Panc1 (cell line): Measurements from ENCODE around the gene DIS3L2. TPM values are rescaled to one million over a fixed set of nuclear protein-coding genes. Genes with fewer than 3 reads are reported as not detected.

Experiments used
- ATAC-seq: fragments of 200-7000 bp; cut with Tn5 transposase; 2 replicates; pipeline ENCODE4 v1.9.1; 2020; ENCODE audit warnings: mild to moderate bottlenecking, moderate library complexity
- BruUV-seq: library from RNA; stranded (reverse); fragments of 400-500 nt; replicated peaks from 2 replicates; lab custom pipeline; 2021; lab: Mats Ljungman, UMichigan
- CTCF ChIA-PET: fragments of 300-600 bp; sonication (Branson Sonifier 250); formaldehyde crosslinking; loops from one replicate; lab custom pipeline; 2022; ENCODE audit warnings: antibody characterized with exemption; lab: Charles Lee
- POLR2A ChIA-PET: fragments of 300-600 bp; sonication (Branson Sonifier 250); formaldehyde crosslinking; loops from one replicate; lab custom pipeline; 2022; ENCODE audit warnings: antibody characterized with exemption; lab: Charles Lee
- DNase-seq: peaks from one replicate; pipeline ENCODE4 v3.0.0-alpha.2; 2010; ENCODE audit warnings: low read depth, low spot score
- H3K27ac ChIP-seq: 2 replicates; pipeline ENCODE4 v1.5.1; 2011; ENCODE audit warnings: mild to moderate bottlenecking, low read length, inconsistent platforms
- H3K27me3 ChIP-seq: fragments of 200-500 bp; sonication (Bioruptor generic); 2 replicates; pipeline ENCODE4 v1.6.0; 2014; ENCODE audit warnings: low read length, inconsistent platforms; ENCODE audit not compliant: control insufficient read depth, insufficient read depth
- H3K36me3 ChIP-seq: fragments of 200-500 bp; sonication (Bioruptor generic); 2 replicates; pipeline ENCODE4 v1.5.1; 2014; ENCODE audit warnings: inconsistent platforms, mild to moderate bottlenecking, low read length, moderate library complexity; ENCODE audit not compliant: control insufficient read depth, insufficient read depth
- H3K4me1 ChIP-seq: 2 replicates; pipeline ENCODE4 v1.5.1; 2011; ENCODE audit warnings: inconsistent platforms, mild to moderate bottlenecking, low read length, moderate library complexity; ENCODE audit not compliant: control insufficient read depth, insufficient read depth
- H3K4me3 ChIP-seq, 2 experiments: 2 replicates each; pipeline ENCODE4 v1.5.1; 2011 to 2012; ENCODE audit warnings: low read depth in 2 of 2, low read length in 2 of 2, mild to moderate bottlenecking in 2 of 2, inconsistent platforms in 1 of 2, moderate library complexity in 1 of 2
- H3K9me3 ChIP-seq: fragments of 200-500 bp; sonication (Bioruptor generic); 2 replicates; pipeline ENCODE4 v1.5.1; 2014; ENCODE audit warnings: low read depth, mild to moderate bottlenecking, inconsistent platforms, low read length, moderate library complexity; ENCODE audit not compliant: control insufficient read depth, insufficient read depth
- POLR2AphosphoS5 ChIP-seq: IDR thresholded peaks from 2 replicates; pipeline ENCODE4 v1.6.1; 2012; ENCODE audit warnings: mild to moderate bottlenecking, low read depth, low read length, moderate library complexity
- SIN3A ChIP-seq: IDR thresholded peaks from 2 replicates; pipeline ENCODE4 v1.6.1; 2012; ENCODE audit warnings: low read depth, mild to moderate bottlenecking, low read length, moderate library complexity, borderline replicate concordance; ENCODE audit not compliant: insufficient read depth
- TCF7L2 ChIP-seq: IDR thresholded peaks from 2 replicates; pipeline ENCODE4 v1.6.1; 2011; ENCODE audit warnings: mild to moderate bottlenecking, low read depth, low read length, inconsistent platforms
- in situ Hi-C: cut with HindIII; loops from 2 replicates; pipeline ENCODE4 v1.10.0; 2016; ENCODE audit warnings: low sequenced_read_pairs, low pct_unique_long_range_greater_than_20kb
- intact Hi-C: fragments of 100-400 bp; cut with micrococcal nuclease; formaldehyde crosslinking; loops from one replicate; pipeline ENCODE4 v1.10.0; 2022; ENCODE audit not compliant: unreplicated experiment
- total RNA-seq: library from RNA; stranded (reverse); gene quantifications from one replicate; pipeline ENCODE4 v1.2.1, GENCODE V29; 2021; ENCODE audit not compliant: unreplicated experiment
- TF ChIP-seq, protein P1 (sequence below): fragments of 450-650 bp; IDR thresholded peaks from 2 replicates; pipeline ENCODE4 v1.5.1; 2017; ENCODE audit warnings: mild to moderate bottlenecking
- TF ChIP-seq, protein P2 (sequence below), 2 experiments: IDR thresholded peaks; 2 replicates each; pipeline ENCODE4 v1.6.1; 2011 to 2012; ENCODE audit warnings: low read depth in 2 of 2, control low read depth in 1 of 2, low read length in 1 of 2, mild to moderate bottlenecking in 1 of 2, moderate library complexity in 1 of 2; ENCODE audit not compliant: insufficient read depth in 1 of 2

DIS3L2 gene
- total RNA-seq, 1 experiment from 2014 or later = 28.1 TPM

DNA sequence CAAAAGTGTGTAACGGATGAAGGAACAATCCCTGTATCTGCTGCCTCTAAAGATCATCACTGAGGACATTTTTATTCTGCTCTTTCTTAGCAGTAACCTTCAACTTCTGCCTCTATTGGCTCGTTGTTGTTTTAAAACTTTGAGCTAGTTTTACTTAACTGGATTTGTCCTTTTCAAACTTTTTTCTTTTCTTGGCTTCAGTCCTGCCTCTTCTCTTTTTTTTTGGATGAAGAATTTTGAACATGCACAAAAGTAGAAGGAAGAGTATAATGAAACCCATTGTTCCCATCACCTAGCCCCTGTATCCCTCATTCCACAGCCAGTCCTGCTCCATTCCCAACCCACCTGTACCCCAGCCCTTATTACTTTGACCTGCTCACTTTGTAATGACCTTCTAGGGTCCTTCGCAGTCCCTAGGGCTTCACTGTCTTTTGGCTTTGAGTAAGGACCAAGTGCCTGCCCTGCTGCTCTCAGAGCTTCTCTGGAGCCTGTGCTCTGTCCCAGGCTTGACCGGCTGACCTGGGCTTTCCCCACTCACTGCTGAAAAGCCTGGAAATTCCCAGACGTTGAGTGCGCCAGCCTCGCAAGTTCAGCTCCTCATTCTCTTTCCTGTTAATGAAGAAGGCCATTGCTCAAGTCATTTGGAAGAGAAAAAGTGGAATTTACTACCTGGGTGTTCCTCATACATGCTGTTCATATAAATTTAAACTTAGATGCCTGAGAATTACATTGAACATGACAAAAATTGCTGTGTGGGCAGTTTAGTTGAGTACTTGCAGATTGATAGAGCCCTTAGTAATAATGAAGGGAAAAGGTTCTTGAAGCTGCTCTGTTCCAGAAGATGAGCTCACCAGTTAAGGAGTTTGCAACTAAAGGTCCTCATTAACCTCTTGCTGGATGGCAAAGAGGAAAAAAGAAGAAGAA lies 267.7 kb downstream of the DIS3L2 start:
- POLR2A ChIA-PET = no interaction called here
- in situ Hi-C loops = no loop called here
- no peak for ATAC-seq

DNA sequence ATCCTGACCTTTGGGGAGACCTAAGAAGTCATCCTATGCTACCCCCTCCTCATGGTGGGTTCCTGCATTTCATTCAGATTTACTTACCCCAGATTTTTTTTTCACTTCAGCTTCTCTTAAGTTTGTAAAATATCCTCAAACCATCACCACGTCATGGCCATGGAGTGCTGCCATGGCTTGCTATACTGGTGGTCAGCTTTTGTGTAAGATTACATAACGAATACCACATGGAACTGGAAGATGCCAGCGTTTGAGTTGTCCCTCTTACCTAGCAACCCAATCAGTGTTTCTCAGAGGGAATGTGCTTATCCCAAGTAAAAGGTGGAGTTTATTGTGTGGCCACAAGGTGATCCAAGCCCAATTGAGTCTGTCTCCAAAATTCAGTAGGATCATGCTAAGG lies 268.4 kb downstream of the DIS3L2 start:
- in situ Hi-C loops = no loop called here
- CTCF ChIA-PET = interaction anchor here (0.6 to 1.5 kb wide), 2 partner anchors 22 to 305 kb away, joined by 3 to 6 read pairs; no protein-coding TSS in a partner anchor
- intact Hi-C loops = no loop called here
- Histone ChIP-seq H3K36me3 (no peaks in the 10 kb centered on the region), H3K27ac (no peak overlapping the region), H3K27me3 (no peaks in the 10 kb centered on the region), H3K9me3 (no peaks in the 10 kb centered on the region), H3K4me1 (no peaks in the 10 kb centered on the region), H3K4me3 (no peak overlapping the region)
- no peak for ATAC-seq
- TF ChIP-seq, protein P1, sequence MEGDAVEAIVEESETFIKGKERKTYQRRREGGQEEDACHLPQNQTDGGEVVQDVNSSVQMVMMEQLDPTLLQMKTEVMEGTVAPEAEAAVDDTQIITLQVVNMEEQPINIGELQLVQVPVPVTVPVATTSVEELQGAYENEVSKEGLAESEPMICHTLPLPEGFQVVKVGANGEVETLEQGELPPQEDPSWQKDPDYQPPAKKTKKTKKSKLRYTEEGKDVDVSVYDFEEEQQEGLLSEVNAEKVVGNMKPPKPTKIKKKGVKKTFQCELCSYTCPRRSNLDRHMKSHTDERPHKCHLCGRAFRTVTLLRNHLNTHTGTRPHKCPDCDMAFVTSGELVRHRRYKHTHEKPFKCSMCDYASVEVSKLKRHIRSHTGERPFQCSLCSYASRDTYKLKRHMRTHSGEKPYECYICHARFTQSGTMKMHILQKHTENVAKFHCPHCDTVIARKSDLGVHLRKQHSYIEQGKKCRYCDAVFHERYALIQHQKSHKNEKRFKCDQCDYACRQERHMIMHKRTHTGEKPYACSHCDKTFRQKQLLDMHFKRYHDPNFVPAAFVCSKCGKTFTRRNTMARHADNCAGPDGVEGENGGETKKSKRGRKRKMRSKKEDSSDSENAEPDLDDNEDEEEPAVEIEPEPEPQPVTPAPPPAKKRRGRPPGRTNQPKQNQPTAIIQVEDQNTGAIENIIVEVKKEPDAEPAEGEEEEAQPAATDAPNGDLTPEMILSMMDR = no peak
- TF ChIP-seq SIN3A = no peak
- no peak for TF ChIP-seq TCF7L2
- no peak for TF ChIP-seq POLR2AphosphoS5
- TF ChIP-seq, protein P2, sequence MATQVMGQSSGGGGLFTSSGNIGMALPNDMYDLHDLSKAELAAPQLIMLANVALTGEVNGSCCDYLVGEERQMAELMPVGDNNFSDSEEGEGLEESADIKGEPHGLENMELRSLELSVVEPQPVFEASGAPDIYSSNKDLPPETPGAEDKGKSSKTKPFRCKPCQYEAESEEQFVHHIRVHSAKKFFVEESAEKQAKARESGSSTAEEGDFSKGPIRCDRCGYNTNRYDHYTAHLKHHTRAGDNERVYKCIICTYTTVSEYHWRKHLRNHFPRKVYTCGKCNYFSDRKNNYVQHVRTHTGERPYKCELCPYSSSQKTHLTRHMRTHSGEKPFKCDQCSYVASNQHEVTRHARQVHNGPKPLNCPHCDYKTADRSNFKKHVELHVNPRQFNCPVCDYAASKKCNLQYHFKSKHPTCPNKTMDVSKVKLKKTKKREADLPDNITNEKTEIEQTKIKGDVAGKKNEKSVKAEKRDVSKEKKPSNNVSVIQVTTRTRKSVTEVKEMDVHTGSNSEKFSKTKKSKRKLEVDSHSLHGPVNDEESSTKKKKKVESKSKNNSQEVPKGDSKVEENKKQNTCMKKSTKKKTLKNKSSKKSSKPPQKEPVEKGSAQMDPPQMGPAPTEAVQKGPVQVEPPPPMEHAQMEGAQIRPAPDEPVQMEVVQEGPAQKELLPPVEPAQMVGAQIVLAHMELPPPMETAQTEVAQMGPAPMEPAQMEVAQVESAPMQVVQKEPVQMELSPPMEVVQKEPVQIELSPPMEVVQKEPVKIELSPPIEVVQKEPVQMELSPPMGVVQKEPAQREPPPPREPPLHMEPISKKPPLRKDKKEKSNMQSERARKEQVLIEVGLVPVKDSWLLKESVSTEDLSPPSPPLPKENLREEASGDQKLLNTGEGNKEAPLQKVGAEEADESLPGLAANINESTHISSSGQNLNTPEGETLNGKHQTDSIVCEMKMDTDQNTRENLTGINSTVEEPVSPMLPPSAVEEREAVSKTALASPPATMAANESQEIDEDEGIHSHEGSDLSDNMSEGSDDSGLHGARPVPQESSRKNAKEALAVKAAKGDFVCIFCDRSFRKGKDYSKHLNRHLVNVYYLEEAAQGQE (IDR thresholded peaks at IDR 0.05; ENCODE audit: insufficient read depth in 1 of 2, low read depth in 2 of 2, low read length in 1 of 2) = no peak
- BruUV-seq = no TSS peak
- no peak for DNase-seq
- POLR2A ChIA-PET = no interaction called here

More for the DNA sequence above, 267.7 kb downstream of the DIS3L2 start:
- intact Hi-C loops = no loop called here
- no peak overlapping the region for H3K4me3 ChIP-seq
- no peak overlapping the region for H3K27ac ChIP-seq
- CTCF ChIA-PET = interaction anchor here (0.6 kb wide), 1 partner anchor 23 kb away, joined by 3 read pairs; no protein-coding TSS in a partner anchor
- no peaks in the 10 kb centered on the region for H3K4me1 ChIP-seq
- H3K36me3 ChIP-seq = no peaks in the 10 kb centered on the region
- no TSS peak for BruUV-seq
- DNase-seq = no peak
- TF ChIP-seq, protein P1 = no peak
- no peak for TF ChIP-seq POLR2AphosphoS5
- TF ChIP-seq, protein P2 (IDR thresholded peaks at IDR 0.05; ENCODE audit: insufficient read depth in 1 of 2, low read depth in 2 of 2, low read length in 1 of 2) = no peak
- TF ChIP-seq SIN3A = no peak
- TF ChIP-seq TCF7L2 = no peak
- no peaks in the 10 kb centered on the region for H3K27me3 ChIP-seq
- no peaks in the 10 kb centered on the region for H3K9me3 ChIP-seq
